Measurements from ENCODE around the gene GRID1.

GRID1 gene

GRCh38 chr10:85673270-85673669 is 693.3 kb downstream of the GRID1 start:
- TF ChIP-seq CTCF (IDR thresholded peaks at IDR 0.05; ENCODE audit: insufficient read depth, missing control alignments) = no peak
- FAIRE-seq = no peak
- no peak for DNase-seq (ENCODE audit: insufficient read length, low spot score)

GRCh38 chr10:85671530-85671929 is 695.1 kb downstream of the GRID1 start:
- DNase-seq (ENCODE audit: insufficient read length, low spot score) = no peak
- no peak for TF ChIP-seq CTCF (IDR thresholded peaks at IDR 0.05; ENCODE audit: insufficient read depth, missing control alignments)
- FAIRE-seq = no peak

GRCh38 chr10:85668522-85668921 is 698.1 kb downstream of the GRID1 start:
- no peak for FAIRE-seq
- no peak for DNase-seq (ENCODE audit: insufficient read length, low spot score)
- TF ChIP-seq CTCF (IDR thresholded peaks at IDR 0.05; ENCODE audit: insufficient read depth, missing control alignments) = no peak

- FAIRE-seq = no peak
- DNase-seq (ENCODE audit: insufficient read length, low spot score) = no peak
- no peak for TF ChIP-seq CTCF (IDR thresholded peaks at IDR 0.05; ENCODE audit: insufficient read depth, missing control alignments)
These were observed 698.9 kb downstream of the GRID1 start for GRCh38 chr10:85667638-85668233.

GRCh38 chr10:85666987-85667386 is 699.6 kb downstream of the GRID1 start:
- DNase-seq (ENCODE audit: insufficient read length, low spot score) (no peak), FAIRE-seq (no peak)
- TF ChIP-seq CTCF (IDR thresholded peaks at IDR 0.05; ENCODE audit: insufficient read depth, missing control alignments) = no peak

GRCh38 chr10:85666102-85666501 is 700.5 kb downstream of the GRID1 start:
- TF ChIP-seq CTCF (IDR thresholded peaks at IDR 0.05; ENCODE audit: insufficient read depth, missing control alignments) = no peak
- FAIRE-seq = no peak
- DNase-seq (ENCODE audit: insufficient read length, low spot score) = no peak

- no peak for FAIRE-seq
These were observed 700.9 kb downstream of the GRID1 start for GRCh38 chr10:85665681-85666080.

More at GRCh38 chr10:85665681-85666080, 700.9 kb downstream of the GRID1 start:
- no peak for DNase-seq (ENCODE audit: insufficient read length, low spot score)
- TF ChIP-seq CTCF (IDR thresholded peaks at IDR 0.05; ENCODE audit: insufficient read depth, missing control alignments) = no peak
